Skeletal muscle tissue (tissue), 4 donors: ENCODE measurements around the gene IL17RA. TPM values are rescaled to one million over a fixed set of nuclear protein-coding genes. Genes with fewer than 3 reads are reported as not detected.
"Not testable (repeated sequence)": the region's sequence is repeated elsewhere in the genome, so short reads cannot be mapped to it uniquely, and the experiment has no call there.

ENCODE experiments used
- H3K27ac ChIP-seq: one replicate; pipeline ENCODE4 v1.7.0; 2013; ENCODE audit warnings: mild to moderate bottlenecking, low read depth, low read length, inconsistent platforms
- H3K27me3 ChIP-seq, 3 donors: one replicate each; pipeline ENCODE4 v1.7.0; 2013; ENCODE audit warnings: low read length in 3 of 3; ENCODE audit not compliant: control insufficient read depth in 3 of 3, insufficient read depth in 3 of 3
- H3K36me3 ChIP-seq, 3 donors: one replicate each; pipeline ENCODE4 v1.7.0; 2013; ENCODE audit warnings: low read length in 3 of 3; ENCODE audit not compliant: control insufficient read depth in 3 of 3, insufficient read depth in 3 of 3
- H3K4me1 ChIP-seq, 3 donors: one replicate each; pipeline ENCODE4 v1.7.0; 2013; ENCODE audit warnings: low read length in 3 of 3, mild to moderate bottlenecking in 3 of 3; ENCODE audit not compliant: control insufficient read depth in 3 of 3, insufficient read depth in 3 of 3
- H3K4me3 ChIP-seq, 3 donors: one replicate each; pipeline ENCODE4 v1.7.0; 2013; ENCODE audit warnings: low read length in 3 of 3
- H3K9ac ChIP-seq, 3 donors: one replicate each; pipeline ENCODE4 v1.7.0; 2013; ENCODE audit warnings: low read length in 3 of 3, mild to moderate bottlenecking in 3 of 3, moderate library complexity in 2 of 3, low read depth in 1 of 3
- H3K9me3 ChIP-seq, 3 donors: one replicate each; pipeline ENCODE4 v1.7.0; 2013; ENCODE audit warnings: low read length in 3 of 3; ENCODE audit not compliant: control insufficient read depth in 3 of 3
- total RNA-seq: library from RNA; depleted of rRNA; stranded (reverse); fragments of >200 nt; gene quantifications from one replicate; pipeline ENCODE4 v1.2.3, GENCODE V29; 2014
- donor health status: Osteomylitis.

IL17RA gene
- total RNA-seq, 1 donor from 2014 or later = 3.1 TPM

- not testable (repeated sequence) for H3K27me3 ChIP-seq, H3K27ac ChIP-seq, H3K4me3 ChIP-seq, H3K9ac ChIP-seq, H3K9me3 ChIP-seq, H3K4me1 ChIP-seq
- H3K36me3 ChIP-seq = peaks cover 32 to 45% (median 39%) of the 10 kb centered on the region in 3 donors
These were observed 62.7 kb downstream of the IL17RA start for GRCh38 chr22:17147458-17147857.

DNA sequence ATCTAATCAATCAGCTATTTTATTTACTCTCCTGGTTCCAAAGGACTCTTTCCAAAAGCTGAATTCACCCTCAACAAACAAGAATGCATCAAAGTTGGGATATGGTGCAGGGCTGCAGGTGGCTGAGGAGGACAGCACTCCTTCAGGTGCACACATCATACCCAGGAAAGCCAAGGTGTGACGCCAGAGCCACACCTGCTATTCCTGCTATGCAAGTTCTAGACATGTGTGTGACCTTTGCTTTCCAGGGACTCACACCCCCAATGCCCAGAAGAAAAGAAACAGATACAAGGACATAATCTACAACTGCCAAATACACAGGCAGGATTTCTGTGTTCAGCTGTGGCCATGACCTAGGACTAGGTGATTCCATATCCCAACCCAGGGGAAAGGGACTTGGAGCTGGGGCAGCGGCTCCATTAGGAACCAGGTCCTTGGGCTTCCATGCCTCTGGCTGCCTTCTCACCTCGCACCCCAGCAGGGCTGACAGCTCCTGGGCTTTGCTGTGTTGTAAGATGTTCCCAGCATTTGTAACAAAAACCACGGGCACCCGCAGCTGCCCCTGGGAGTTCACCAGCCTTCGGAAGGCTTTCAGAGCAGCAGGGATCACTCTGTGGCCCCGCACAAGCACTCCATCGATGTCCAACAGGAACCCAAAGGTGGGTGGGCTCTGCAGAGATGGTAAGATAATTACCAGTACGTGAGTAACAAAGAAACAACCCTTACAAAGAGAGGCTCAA is 64.4 kb downstream of the IL17RA start:
- peaks cover 18 to 28% (median 23%) of the 10 kb centered on the region in 3 donors for H3K36me3 ChIP-seq
- no peaks in the 10 kb centered on the region for H3K27me3 ChIP-seq
- H3K27ac ChIP-seq = no peak overlapping the region
- no peak overlapping the region for H3K4me3 ChIP-seq
- H3K9ac ChIP-seq = no peak overlapping the region
- peaks cover 3 to 17% (median 13%) of the 10 kb centered on the region in 3 donors for H3K4me1 ChIP-seq
- H3K9me3 ChIP-seq = no peaks in the 10 kb centered on the region

DNA sequence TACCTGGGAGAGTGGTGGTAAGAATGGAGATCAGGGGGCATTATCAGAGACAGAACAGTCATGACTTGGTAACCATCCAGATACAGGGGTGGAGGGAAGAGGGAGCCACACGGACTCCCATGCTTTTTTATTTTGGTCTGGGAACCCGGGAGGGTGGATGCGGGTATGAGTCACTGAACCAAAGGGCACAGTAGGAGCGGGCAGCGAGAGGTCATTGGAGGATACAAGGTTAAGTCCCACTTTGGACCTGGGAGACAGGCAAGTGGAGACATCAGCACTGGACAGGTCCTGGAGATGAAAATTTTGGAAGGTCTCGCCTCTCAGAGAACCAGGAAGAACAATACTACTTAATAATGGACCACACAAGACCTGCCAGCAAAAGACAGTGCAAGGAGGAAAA is 67.5 kb downstream of the IL17RA start:
- peaks cover 12 to 17% (median 14%) of the 10 kb centered on the region in 3 donors for H3K36me3 ChIP-seq
- H3K27ac ChIP-seq = no peak overlapping the region
- no peaks in the 10 kb centered on the region for H3K9me3 ChIP-seq
- H3K4me3 ChIP-seq = no peak overlapping the region
- H3K27me3 ChIP-seq = no peaks in the 10 kb centered on the region
- no peak overlapping the region for H3K9ac ChIP-seq
- peaks cover 11 to 23% (median 22%) of the 10 kb centered on the region in 3 donors for H3K4me1 ChIP-seq

DNA sequence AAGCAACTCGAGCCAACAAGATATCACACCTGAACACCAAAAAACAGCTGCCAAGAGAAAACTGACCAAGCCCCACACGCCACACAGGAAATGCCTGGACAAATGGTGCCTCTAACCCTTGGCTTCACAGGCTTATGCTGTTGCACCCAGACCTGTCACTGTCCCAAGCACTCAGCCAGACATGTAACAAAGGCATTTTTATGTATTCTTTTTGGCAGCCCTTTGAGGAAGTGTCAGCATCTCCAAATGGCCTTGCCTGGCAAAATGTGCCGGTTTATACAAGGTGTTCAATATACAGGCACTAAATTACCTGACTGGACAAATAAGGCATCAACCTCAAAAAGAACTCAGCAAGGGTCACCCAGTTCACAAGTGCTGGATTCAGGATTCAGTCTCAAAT is 68.2 kb downstream of the IL17RA start:
- H3K36me3 ChIP-seq = peaks cover 7 to 11% (median 9%) of the 10 kb centered on the region in 3 donors

DNA sequence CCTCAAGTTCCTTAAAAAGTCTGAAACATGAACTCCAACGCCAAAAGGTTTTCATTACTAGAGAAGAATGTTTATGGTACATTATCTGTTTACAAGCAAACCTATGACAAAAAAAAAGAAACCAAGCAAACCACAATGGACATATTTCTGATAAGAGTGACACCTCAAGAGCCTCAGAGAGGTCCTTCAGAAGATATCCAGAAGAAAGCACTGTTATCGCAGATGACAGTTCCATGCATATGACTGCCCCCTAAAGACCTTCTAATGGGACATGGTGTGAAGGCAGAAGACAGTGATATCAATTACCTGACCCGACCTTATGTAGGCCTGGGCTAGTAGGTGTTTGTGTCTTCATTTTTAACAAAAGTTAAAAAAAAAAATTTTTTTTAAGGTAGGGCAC is 71.1 kb downstream of the IL17RA start:
- no peaks in the 10 kb centered on the region for H3K9me3 ChIP-seq
- H3K27ac ChIP-seq = no peak overlapping the region
- no peaks in the 10 kb centered on the region for H3K36me3 ChIP-seq
- H3K4me3 ChIP-seq = no peak overlapping the region
- no peak overlapping the region for H3K9ac ChIP-seq
- H3K27me3 ChIP-seq = no peaks in the 10 kb centered on the region
- peaks cover 30 to 44% (median 38%) of the 10 kb centered on the region in 3 donors for H3K4me1 ChIP-seq

More for the DNA sequence above, 68.2 kb downstream of the IL17RA start:
- Histone ChIP-seq H3K27me3 (no peaks in the 10 kb centered on the region), H3K9me3 (no peaks in the 10 kb centered on the region), H3K9ac (no peak overlapping the region), H3K4me3 (no peak overlapping the region), H3K4me1 (peaks cover 17 to 29% (median 28%) of the 10 kb centered on the region in 3 donors), H3K27ac (no peak overlapping the region)

DNA sequence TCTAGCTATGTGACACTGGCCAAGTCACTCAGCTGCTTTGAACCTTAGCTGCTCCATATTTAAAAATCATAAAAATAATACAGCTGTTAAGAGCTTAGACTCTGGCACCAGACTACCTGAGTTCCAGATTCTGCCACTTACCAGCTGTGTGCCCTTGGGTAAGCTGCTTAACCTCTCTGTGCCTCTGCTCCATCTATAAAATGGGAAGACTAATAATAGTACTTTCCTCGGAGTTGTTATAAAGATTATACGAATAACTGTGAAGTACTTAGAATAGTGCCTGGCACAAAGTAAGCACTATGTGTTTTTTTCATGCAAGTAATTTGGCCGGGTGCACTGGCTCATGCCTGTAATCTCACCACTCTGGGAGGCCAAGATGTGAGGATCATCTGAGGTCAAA is 72.9 kb downstream of the IL17RA start:
- H3K36me3 ChIP-seq = no peaks in the 10 kb centered on the region
- no peaks in the 10 kb centered on the region for H3K27me3 ChIP-seq
- H3K27ac ChIP-seq = peak overlapping the region; percentile 85
- no peak overlapping the region for H3K9ac ChIP-seq
- peak overlapping the region in 1 of 3 donors; percentile 30 for H3K4me3 ChIP-seq
- H3K9me3 ChIP-seq = no peaks in the 10 kb centered on the region
- H3K4me1 ChIP-seq = peaks cover 30 to 37% (median 34%) of the 10 kb centered on the region in 3 donors

- Histone ChIP-seq H3K27me3 (no peaks in the 10 kb centered on the region), H3K36me3 (no peaks in the 10 kb centered on the region), H3K4me1 (peaks cover 29 to 32% (median 29%) of the 10 kb centered on the region in 3 donors)
These were observed 73.4 kb downstream of the IL17RA start for GRCh38 chr22:17158176-17158567.

DNA sequence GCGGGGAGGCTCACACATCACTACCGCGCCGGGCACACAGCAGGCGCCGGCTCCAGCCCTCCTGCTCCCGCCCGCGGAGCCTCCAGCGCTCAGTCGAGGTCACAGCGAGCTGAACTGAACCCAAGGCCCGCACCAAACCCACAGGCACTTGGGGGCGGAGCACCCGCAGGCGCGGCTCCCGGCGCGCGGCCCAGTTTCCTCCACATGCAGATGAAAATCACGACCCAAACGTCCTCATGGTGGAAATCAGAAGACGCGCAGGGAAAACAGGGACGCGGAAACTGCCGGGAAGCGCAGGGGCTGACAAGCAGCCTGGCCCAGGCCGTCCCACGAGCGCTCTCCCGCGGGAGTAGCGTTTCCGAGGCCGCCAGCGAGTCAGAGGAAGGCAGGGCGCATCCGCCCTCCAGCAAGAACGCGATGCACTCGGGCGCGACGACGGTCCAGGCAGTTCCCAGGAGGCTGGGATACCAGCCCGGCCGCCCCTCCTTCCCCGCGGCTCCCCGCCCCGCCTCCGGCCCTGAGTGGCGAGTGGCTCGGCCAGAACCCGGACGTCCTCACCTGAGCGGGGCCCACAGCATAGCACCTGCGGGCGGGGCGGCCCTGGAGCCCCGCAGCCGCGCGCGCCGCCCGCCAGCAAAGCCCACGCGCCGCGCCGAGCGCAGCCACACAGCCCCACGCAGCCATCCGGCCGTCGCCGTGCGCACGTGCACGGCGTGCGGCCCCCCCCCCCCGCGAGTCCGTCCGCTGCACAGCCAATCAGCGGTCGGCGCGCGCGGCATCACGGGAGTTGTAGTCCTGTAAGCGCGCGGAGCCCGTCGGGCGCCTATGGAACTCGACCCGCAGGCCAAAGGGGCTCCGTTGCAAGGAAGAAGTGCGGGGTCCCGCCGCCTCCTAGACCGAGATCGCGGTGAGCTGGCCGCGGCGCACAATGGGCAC is 74.0 kb downstream of the IL17RA start, which contains the start of gene HDHD5:
TSS of gene HDHD5 (minus strand) at position 710 of the 936 bp plus-strand sequence. CDS start at position 684, 26 bp downstream.
- no peaks in the 10 kb centered on the region for H3K9me3 ChIP-seq
- H3K36me3 ChIP-seq = no peaks in the 10 kb centered on the region
- peak within 1 kb of the TSS; percentile 85 for H3K27ac ChIP-seq
- peak within 1 kb of the TSS; percentile 83 to 93 (median 90) for H3K9ac ChIP-seq
- H3K4me1 ChIP-seq = peaks cover 28 to 30% (median 29%) of the 10 kb centered on the region in 3 donors
- no peaks in the 10 kb centered on the region for H3K27me3 ChIP-seq
- H3K4me3 ChIP-seq = peak within 1 kb of the TSS; percentile 81 to 88 (median 88)

More at GRCh38 chr22:17158176-17158567, 73.4 kb downstream of the IL17RA start:
- H3K4me3 ChIP-seq = peak overlapping the region; percentile 74 to 88 (median 88)
- peak overlapping the region; percentile 67 to 93 (median 76) for H3K9ac ChIP-seq
- H3K9me3 ChIP-seq = no peaks in the 10 kb centered on the region
- peak overlapping the region; percentile 85 for H3K27ac ChIP-seq

- H3K9me3 ChIP-seq = no peaks in the 10 kb centered on the region
- peak overlapping the region; percentile 83 to 93 (median 90) for H3K9ac ChIP-seq
- peak overlapping the region; percentile 85 for H3K27ac ChIP-seq
- peak overlapping the region; percentile 81 to 88 (median 88) for H3K4me3 ChIP-seq
- H3K4me1 ChIP-seq = peaks cover 28 to 29% (median 29%) of the 10 kb centered on the region in 3 donors
- no peaks in the 10 kb centered on the region for H3K36me3 ChIP-seq
- no peaks in the 10 kb centered on the region for H3K27me3 ChIP-seq
These were observed 74.7 kb downstream of the IL17RA start for GRCh38 chr22:17159504-17159951.
